Cortex of kidney (tissue), 1 donor: ENCODE measurements around the gene MATN1.

ENCODE experiments used
- DNase-seq: peaks from one replicate; lab custom pipeline; 2025; lab: John Stamatoyannopoulos, UW

Gene MATN1

GRCh38 chr1:30661311-30661710, 62.1 kb downstream of the MATN1 start:
- DNase-seq: no peak
